Neural cell (in vitro differentiated cells): Measurements from ENCODE around the gene INPP5A. TPM values are rescaled to one million over a fixed set of nuclear protein-coding genes. Genes with fewer than 3 reads are reported as not detected.

Experiments used
- H2AFZ ChIP-seq: fragments of 200-600, 300-800 bp; sonication (generic), shearing (Covaris generic); 2 replicates; pipeline ENCODE4 v1.6.0; 2014; ENCODE audit warnings: low read depth, mild to moderate bottlenecking, antibody characterized with exemption, low read length, moderate library complexity
- H3F3A ChIP-seq: fragments of 200-600 bp; shearing (Covaris generic); 2 replicates; pipeline ENCODE4 v1.6.1; 2016; ENCODE audit warnings: mild to moderate bottlenecking, moderate library complexity, mixed read lengths, antibody characterized with exemption, low read length; ENCODE audit not compliant: insufficient read depth, poor library complexity, severe bottlenecking
- H3K27ac ChIP-seq: fragments of 200-600, 300-800 bp; sonication (generic), shearing (Covaris generic); 2 replicates; pipeline ENCODE4 v1.5.1; 2014; ENCODE audit warnings: mild to moderate bottlenecking, low read length, moderate library complexity
- H3K27me3 ChIP-seq: fragments of 300-800, 200-600 bp; sonication (generic), shearing (Covaris generic); 2 replicates; pipeline ENCODE4 v1.6.0; 2014; ENCODE audit warnings: mild to moderate bottlenecking, low read depth, low read length, moderate library complexity; ENCODE audit not compliant: insufficient read depth
- H3K36me3 ChIP-seq: fragments of 300-800, 200-600 bp; sonication (generic), shearing (Covaris generic); 2 replicates; pipeline ENCODE4 v1.5.1; 2014; ENCODE audit warnings: mild to moderate bottlenecking, antibody characterized with exemption, low read length, moderate library complexity; ENCODE audit not compliant: insufficient read depth
- H3K4me2 ChIP-seq: fragments of 300-800, 200-600 bp; sonication (generic), shearing (Covaris generic); 2 replicates; pipeline ENCODE4 v1.6.0; 2014; ENCODE audit warnings: mild to moderate bottlenecking, low read length
- H3K4me3 ChIP-seq: fragments of 300-800, 200-600 bp; sonication (generic), shearing (Covaris generic); 2 replicates; pipeline ENCODE4 v1.5.1; 2014; ENCODE audit warnings: mild to moderate bottlenecking, low read length, moderate library complexity
- H3K79me2 ChIP-seq: fragments of 200-600 bp; shearing (Covaris generic); replicated peaks from 2 replicates; pipeline ENCODE4 v1.6.0; 2014; ENCODE audit warnings: mild to moderate bottlenecking, low read length, moderate library complexity; ENCODE audit not compliant: insufficient read depth
- H3K9ac ChIP-seq: fragments of 300-800, 200-600 bp; sonication (generic), shearing (Covaris generic); 2 replicates; pipeline ENCODE4 v1.6.1; 2016; ENCODE audit warnings: mild to moderate bottlenecking, low read length, mixed read lengths
- H3K9me2 ChIP-seq: fragments of 200-600 bp; shearing (Covaris generic); 2 replicates; pipeline ENCODE4 v1.6.1; 2016; ENCODE audit warnings: mild to moderate bottlenecking, low read length, mixed read lengths; ENCODE audit not compliant: insufficient read depth
- H3K9me3 ChIP-seq: fragments of 200-600, 300-800 bp; sonication (generic), shearing (Covaris generic); 2 replicates; pipeline ENCODE4 v1.6.1; 2016; ENCODE audit warnings: mild to moderate bottlenecking, mixed run types, low read length, moderate library complexity, mixed read lengths
- H4K20me1 ChIP-seq: fragments of 200-600 bp; shearing (Covaris generic); 2 replicates; pipeline ENCODE4 v1.6.1; 2016; ENCODE audit warnings: mild to moderate bottlenecking, mixed run types; ENCODE audit not compliant: insufficient read depth
- CTCF ChIP-seq: fragments of 450-650 bp; IDR thresholded peaks from 2 replicates; pipeline ENCODE4 v1.5.1; 2014; ENCODE audit warnings: antibody characterized with exemption, mild to moderate bottlenecking, moderate library complexity; ENCODE audit not compliant: poor library complexity, severe bottlenecking
- EP300 ChIP-seq: fragments of 450-650 bp; conservative IDR thresholded peaks from 2 replicates; pipeline ENCODE4 v1.6.1; 2014; ENCODE audit warnings: antibody characterized with exemption, mild to moderate bottlenecking, moderate library complexity; ENCODE audit not compliant: poor library complexity, severe bottlenecking
- EZH2 ChIP-seq: fragments of 200-600, 300-800 bp; shearing (Covaris generic), sonication (generic); IDR thresholded peaks from 2 replicates; pipeline ENCODE4 v1.6.1; 2014; ENCODE audit warnings: antibody characterized with exemption, low read length, borderline replicate concordance, mild to moderate bottlenecking; ENCODE audit not compliant: insufficient read depth, poor library complexity, severe bottlenecking
- MXI1 ChIP-seq: fragments of 450-650 bp; conservative IDR thresholded peaks from 2 replicates; pipeline ENCODE4 v1.6.1; 2014; ENCODE audit warnings: antibody characterized with exemption, mild to moderate bottlenecking; ENCODE audit not compliant: poor library complexity, severe bottlenecking
- POLR2AphosphoS5 ChIP-seq: IDR thresholded peaks from 2 replicates; pipeline ENCODE4 v1.6.1; 2012
- RAD21 ChIP-seq: fragments of 450-650 bp; conservative IDR thresholded peaks from 2 replicates; pipeline ENCODE4 v1.6.1; 2014; ENCODE audit warnings: antibody characterized with exemption, mild to moderate bottlenecking, moderate library complexity
- REST ChIP-seq: IDR thresholded peaks from 2 replicates; pipeline ENCODE4 v1.6.1; 2012; ENCODE audit warnings: borderline replicate concordance
- SMC3 ChIP-seq: fragments of 450-650 bp; conservative IDR thresholded peaks from 2 replicates; pipeline ENCODE4 v1.6.1; 2014; ENCODE audit warnings: antibody characterized with exemption, mild to moderate bottlenecking, moderate library complexity; ENCODE audit not compliant: poor library complexity
- TAF1 ChIP-seq: IDR thresholded peaks from 2 replicates; pipeline ENCODE4 v1.6.1; 2012; ENCODE audit warnings: low read depth
- polyA plus RNA-seq: library from polyadenylated mRNA; depleted of rRNA; stranded (reverse); fragments of >200 nt; gene quantifications from 2 replicates; pipeline ENCODE4 v1.2.3, GENCODE V29; 2014

INPP5A gene
- polyA plus RNA-seq, 1 donor from 2014 or later, result 48.8 TPM

- no peaks in the 10 kb centered on the region for H3K9me2 ChIP-seq
- no peaks in the 10 kb centered on the region for H3F3A ChIP-seq
- TF ChIP-seq REST (no peak), SMC3 (no peak), EP300 (no peak), RAD21 (no peak), TAF1 (no peak), MXI1 (no peak), EZH2 (no peak), POLR2AphosphoS5 (no peak), CTCF (no peak)
- H3K27ac ChIP-seq, result no peak overlapping the region
- H3K9me3 ChIP-seq, result no peaks in the 10 kb centered on the region
- no peaks in the 10 kb centered on the region for H3K79me2 ChIP-seq
- H2AFZ ChIP-seq, result no peak overlapping the region
- H3K27me3 ChIP-seq, result no peaks in the 10 kb centered on the region
- no peaks in the 10 kb centered on the region for H3K36me3 ChIP-seq
- no peak overlapping the region for H3K4me3 ChIP-seq
- no peak overlapping the region for H3K9ac ChIP-seq
- H3K4me2 ChIP-seq, result no peak overlapping the region
- H4K20me1 ChIP-seq, result no peaks in the 10 kb centered on the region
These were observed 185.9 kb downstream of the INPP5A start for GRCh38 chr10:132723330-132723970.

- H3K79me2 ChIP-seq, result no peaks in the 10 kb centered on the region
- no peaks in the 10 kb centered on the region for H3K9me2 ChIP-seq
- no peak overlapping the region for H3K9ac ChIP-seq
- H3K4me2 ChIP-seq, result no peak overlapping the region
- H2AFZ ChIP-seq, result no peak overlapping the region
- H3F3A ChIP-seq, result no peaks in the 10 kb centered on the region
- H3K9me3 ChIP-seq, result no peaks in the 10 kb centered on the region
- no peaks in the 10 kb centered on the region for H4K20me1 ChIP-seq
- TF ChIP-seq SMC3 (no peak), POLR2AphosphoS5 (no peak), RAD21 (no peak), REST (no peak), CTCF (no peak), EP300 (no peak), TAF1 (no peak), EZH2 (no peak), MXI1 (no peak)
- no peak overlapping the region for H3K4me3 ChIP-seq
- no peaks in the 10 kb centered on the region for H3K36me3 ChIP-seq
- no peaks in the 10 kb centered on the region for H3K27me3 ChIP-seq
- no peak overlapping the region for H3K27ac ChIP-seq
These were observed 186.9 kb downstream of the INPP5A start for GRCh38 chr10:132724446-132724845.
